GM12875 (cell line): ENCODE results near the gene KIAA0753.

Experiments used
- H3K4me3 ChIP-seq: one replicate; pipeline ENCODE4 v1.5.1; 2011; ENCODE audit warnings: low read depth, low read length, control low read depth
- TF ChIP-seq, protein P1 (sequence below): IDR thresholded peaks from 2 replicates; pipeline ENCODE4 v1.5.1; 2011; ENCODE audit warnings: low read depth, mild to moderate bottlenecking, control low read depth, inconsistent platforms, low read length, moderate library complexity, borderline replicate concordance; ENCODE audit not compliant: insufficient read depth

The KIAA0753 gene

DNA sequence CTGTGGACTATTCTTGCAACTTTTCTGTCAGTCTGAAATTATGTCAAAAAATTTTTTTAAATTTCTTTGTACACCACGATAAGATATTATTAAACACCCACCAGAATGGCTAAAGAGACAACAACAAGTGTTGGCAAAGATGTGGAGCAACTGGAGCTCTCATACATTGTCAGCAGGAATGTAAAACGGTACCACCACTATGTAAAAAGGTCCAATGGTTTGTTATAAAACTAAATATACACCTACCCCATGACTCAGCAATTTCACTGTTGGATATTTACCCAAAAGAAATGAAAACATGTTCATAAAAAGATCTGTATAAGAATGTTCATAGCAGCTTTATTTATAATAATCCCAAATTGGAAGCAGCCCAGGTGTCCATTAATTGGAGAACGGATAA lies 7.2 kb downstream of the KIAA0753 start:
- TF ChIP-seq, protein P1, sequence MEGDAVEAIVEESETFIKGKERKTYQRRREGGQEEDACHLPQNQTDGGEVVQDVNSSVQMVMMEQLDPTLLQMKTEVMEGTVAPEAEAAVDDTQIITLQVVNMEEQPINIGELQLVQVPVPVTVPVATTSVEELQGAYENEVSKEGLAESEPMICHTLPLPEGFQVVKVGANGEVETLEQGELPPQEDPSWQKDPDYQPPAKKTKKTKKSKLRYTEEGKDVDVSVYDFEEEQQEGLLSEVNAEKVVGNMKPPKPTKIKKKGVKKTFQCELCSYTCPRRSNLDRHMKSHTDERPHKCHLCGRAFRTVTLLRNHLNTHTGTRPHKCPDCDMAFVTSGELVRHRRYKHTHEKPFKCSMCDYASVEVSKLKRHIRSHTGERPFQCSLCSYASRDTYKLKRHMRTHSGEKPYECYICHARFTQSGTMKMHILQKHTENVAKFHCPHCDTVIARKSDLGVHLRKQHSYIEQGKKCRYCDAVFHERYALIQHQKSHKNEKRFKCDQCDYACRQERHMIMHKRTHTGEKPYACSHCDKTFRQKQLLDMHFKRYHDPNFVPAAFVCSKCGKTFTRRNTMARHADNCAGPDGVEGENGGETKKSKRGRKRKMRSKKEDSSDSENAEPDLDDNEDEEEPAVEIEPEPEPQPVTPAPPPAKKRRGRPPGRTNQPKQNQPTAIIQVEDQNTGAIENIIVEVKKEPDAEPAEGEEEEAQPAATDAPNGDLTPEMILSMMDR = no peak
- H3K4me3 ChIP-seq = no peak overlapping the region

DNA sequence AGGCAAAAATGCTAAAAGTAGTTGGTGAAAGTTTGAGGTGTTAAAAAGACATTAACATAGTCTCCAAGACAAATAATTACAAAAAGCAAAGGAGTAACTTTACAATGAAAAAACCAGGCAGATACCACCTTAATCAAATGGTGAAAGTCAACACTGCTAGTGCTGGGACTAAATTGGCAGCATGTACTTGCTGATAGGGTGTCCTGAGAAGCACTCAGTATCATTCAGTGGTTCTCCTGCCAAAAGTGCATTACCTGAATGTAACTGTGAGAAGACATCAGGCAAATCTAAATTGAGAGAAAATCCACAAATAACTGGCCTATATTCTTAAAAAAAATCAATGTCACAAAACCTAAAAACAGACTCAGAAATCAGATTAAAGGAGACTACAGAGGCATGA lies 8.0 kb downstream of the KIAA0753 start:
- TF ChIP-seq, protein P1 = no peak
- H3K4me3 ChIP-seq = no peak overlapping the region

DNA sequence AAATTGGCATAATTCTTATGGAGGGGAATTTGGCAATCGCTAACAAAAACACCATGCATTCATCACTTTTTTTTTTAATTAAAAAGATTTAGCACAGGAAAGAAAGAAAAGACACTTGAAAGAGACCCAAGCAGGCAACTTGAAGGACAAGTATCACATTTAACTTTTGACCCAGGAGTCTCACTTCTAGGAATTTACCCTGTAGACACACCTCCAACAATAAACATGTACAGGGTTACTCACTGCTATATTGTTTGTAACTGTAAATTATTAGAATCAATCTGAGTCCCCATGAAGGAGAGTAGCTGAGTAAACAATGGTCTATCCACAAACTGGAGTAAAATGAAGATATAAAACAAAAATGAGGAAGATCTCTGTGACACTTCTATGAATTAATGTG lies 10.1 kb downstream of the KIAA0753 start:
- no peak overlapping the region for H3K4me3 ChIP-seq
- TF ChIP-seq, protein P1 = no peak

DNA sequence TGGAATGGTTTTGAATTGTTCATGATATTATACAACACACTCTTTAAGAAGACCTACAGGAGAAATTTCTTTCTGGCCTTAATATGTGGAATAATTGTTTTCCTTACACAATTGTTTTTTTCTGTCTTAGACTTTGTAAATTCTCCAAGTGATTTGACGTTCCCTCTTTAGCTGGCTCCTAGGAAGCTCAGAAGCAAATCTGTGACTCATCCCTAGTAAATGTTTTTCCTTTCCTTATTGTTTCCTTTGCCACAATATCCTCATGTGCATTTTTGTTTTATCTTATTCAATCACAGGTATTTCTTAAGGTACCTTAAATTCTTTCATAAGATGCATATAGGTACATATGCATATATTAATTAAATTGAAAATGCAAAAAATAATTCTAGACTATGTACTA lies 13.5 kb downstream of the KIAA0753 start:
- TF ChIP-seq, protein P1 = no peak
- no peak overlapping the region for H3K4me3 ChIP-seq

DNA sequence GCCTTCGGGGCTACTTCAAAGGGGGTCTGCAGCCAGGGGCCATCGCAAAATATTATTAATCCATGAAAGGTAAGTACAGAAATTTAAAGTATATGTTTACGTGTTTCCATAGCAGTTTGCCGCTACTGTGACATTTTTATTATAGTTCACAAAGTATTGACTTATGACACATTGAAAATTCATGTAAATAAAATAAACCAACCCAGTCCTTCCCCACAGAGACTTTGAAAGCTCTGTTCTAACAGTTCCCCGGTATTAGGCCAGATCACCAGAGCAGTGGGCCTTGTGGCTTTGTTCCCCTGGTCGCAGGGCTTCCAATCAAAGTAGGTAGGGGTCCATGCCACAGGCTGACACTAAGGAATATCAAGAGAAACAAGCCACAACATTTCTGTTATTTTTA lies 13.9 kb downstream of the KIAA0753 start:
- TF ChIP-seq, protein P1 = no peak
- H3K4me3 ChIP-seq = no peak overlapping the region

DNA sequence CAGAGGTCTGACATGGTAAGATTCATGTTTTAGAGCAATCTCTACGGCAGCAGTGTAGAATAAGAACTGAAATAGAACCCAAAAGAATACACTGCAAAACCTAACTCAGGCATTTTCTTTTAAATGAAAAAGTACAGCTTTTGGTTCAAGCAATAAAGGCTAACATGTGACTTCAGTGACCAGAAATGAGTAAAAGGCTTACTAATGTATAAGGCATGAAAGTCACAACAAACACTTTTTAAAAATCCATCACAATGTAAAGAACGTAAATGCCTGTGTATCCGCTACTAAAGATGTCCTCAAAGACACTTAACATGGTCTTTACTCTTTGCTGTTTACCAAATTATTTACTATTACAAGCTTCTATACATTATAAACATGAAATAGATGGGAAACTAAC lies 16.6 kb downstream of the KIAA0753 start:
- TF ChIP-seq, protein P1 = no peak
- H3K4me3 ChIP-seq = no peak overlapping the region

DNA sequence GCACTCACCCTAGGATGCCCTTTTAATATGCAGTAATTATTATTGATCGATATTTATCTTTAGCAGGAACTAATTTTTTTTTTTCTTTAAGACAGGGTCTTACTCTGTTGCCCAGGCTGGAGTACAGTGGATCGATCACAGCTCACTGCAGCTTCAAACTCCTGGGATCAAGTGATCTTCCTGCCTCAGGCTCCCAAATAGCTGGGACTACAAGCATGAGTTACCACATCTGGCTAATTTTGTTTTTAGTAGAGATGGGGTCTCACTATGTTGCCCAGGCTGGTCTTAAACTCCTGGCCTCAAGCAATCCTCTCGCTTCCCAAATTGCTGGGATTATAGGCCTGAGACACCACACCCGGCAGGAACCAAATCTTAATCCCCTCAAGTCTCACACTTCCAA lies 29.3 kb downstream of the KIAA0753 start:
- TF ChIP-seq, protein P1 = no peak
- H3K4me3 ChIP-seq = no peak overlapping the region
